GM18517 (cell line): Measurements from ENCODE around the gene PPFIA1.
"Not testable (repeated sequence)": the region's sequence is repeated elsewhere in the genome, so short reads cannot be mapped to it uniquely, and the experiment has no call there.

Experiments
- ATAC-seq: cut with Tn5 transposase; IDR thresholded peaks from one replicate; pipeline ENCODE4 v1.9.1; 2021; ENCODE audit warnings: mild to moderate bottlenecking, moderate library complexity; ENCODE audit not compliant: unreplicated experiment

PPFIA1 gene

GRCh38 chr11:70319396-70320076 is 49.0 kb downstream of the PPFIA1 start:
- no peak for ATAC-seq

- no peak for ATAC-seq
Measured at GRCh38 chr11:70322666-70323065, 52.2 kb downstream of the PPFIA1 start.

GRCh38 chr11:70323806-70324205 is 53.3 kb downstream of the PPFIA1 start:
- no peak for ATAC-seq

GRCh38 chr11:70324376-70325115 is 54.1 kb downstream of the PPFIA1 start:
- no peak for ATAC-seq

GRCh38 chr11:70325824-70326223 is 55.3 kb downstream of the PPFIA1 start:
- no peak for ATAC-seq

GRCh38 chr11:70326365-70326811 is 55.9 kb downstream of the PPFIA1 start:
- ATAC-seq = no peak

- no peak for ATAC-seq
Measured at GRCh38 chr11:70326833-70327232, 56.3 kb downstream of the PPFIA1 start.

GRCh38 chr11:70327717-70328116 is 57.2 kb downstream of the PPFIA1 start:
- no peak for ATAC-seq

- ATAC-seq = no peak
Measured at GRCh38 chr11:70328556-70328955, 58.1 kb downstream of the PPFIA1 start.

GRCh38 chr11:70331320-70331843 is 60.9 kb downstream of the PPFIA1 start:
- ATAC-seq = not testable (repeated sequence)

- ATAC-seq = no peak
Measured at GRCh38 chr11:70331901-70332300, 61.4 kb downstream of the PPFIA1 start.

GRCh38 chr11:70332567-70332966 is 62.1 kb downstream of the PPFIA1 start:
- no peak for ATAC-seq

- ATAC-seq = no peak
Measured at GRCh38 chr11:70333261-70333660, 62.8 kb downstream of the PPFIA1 start.

GRCh38 chr11:70334351-70334995 is 64.0 kb downstream of the PPFIA1 start:
- ATAC-seq = no peak

GRCh38 chr11:70335511-70335910 is 65.0 kb downstream of the PPFIA1 start:
- ATAC-seq = no peak

- ATAC-seq = no peak
Measured at GRCh38 chr11:70338594-70338993, 68.1 kb downstream of the PPFIA1 start.

GRCh38 chr11:70339066-70339465 is 68.6 kb downstream of the PPFIA1 start:
- no peak for ATAC-seq

- no peak for ATAC-seq
Measured at GRCh38 chr11:70341881-70342429, 71.5 kb downstream of the PPFIA1 start.

GRCh38 chr11:70343636-70344035 is 73.1 kb downstream of the PPFIA1 start:
- ATAC-seq = no peak

- no peak for ATAC-seq
Measured at GRCh38 chr11:70348191-70348590, 77.7 kb downstream of the PPFIA1 start.

GRCh38 chr11:70348608-70349007 is 78.1 kb downstream of the PPFIA1 start:
- no peak for ATAC-seq
